Smooth muscle cell (in vitro differentiated cells): ENCODE data around the gene CD63. TPM values are rescaled to one million over a fixed set of nuclear protein-coding genes. Genes with fewer than 3 reads are reported as not detected.

Experiments
- DNase-seq: peaks from one replicate; lab custom pipeline; 2025; ENCODE audit not compliant: unreplicated experiment; lab: John Stamatoyannopoulos, UW
- H2AFZ ChIP-seq: fragments of 200-600 bp; sonication (generic); 2 replicates; pipeline ENCODE4 v1.6.0; 2016; ENCODE audit warnings: antibody characterized with exemption, low read depth, mild to moderate bottlenecking
- H3F3A ChIP-seq: fragments of 200-600 bp; sonication (generic); 2 replicates; pipeline ENCODE4 v1.6.0; 2017; ENCODE audit warnings: antibody characterized with exemption, low read depth
- H3K27ac ChIP-seq: fragments of 200-600 bp; sonication (generic); 2 replicates; pipeline ENCODE4 v1.5.1; 2016; ENCODE audit warnings: low read depth, mild to moderate bottlenecking
- H3K27me3 ChIP-seq: fragments of 200-600 bp; sonication (generic); 2 replicates; pipeline ENCODE4 v1.6.1; 2016; ENCODE audit warnings: low read depth, mild to moderate bottlenecking
- H3K36me3 ChIP-seq: fragments of 200-600 bp; sonication (generic); 2 replicates; pipeline ENCODE4 v1.5.1; 2016; ENCODE audit warnings: low read depth
- H3K4me1 ChIP-seq: fragments of 200-600 bp; sonication (generic); 2 replicates; pipeline ENCODE4 v1.5.1; 2016; ENCODE audit warnings: low read depth
- H3K4me2 ChIP-seq: fragments of 200-600 bp; sonication (generic); 2 replicates; pipeline ENCODE4 v1.6.0; 2016; ENCODE audit warnings: mild to moderate bottlenecking
- H3K4me3 ChIP-seq: fragments of 200-600 bp; sonication (generic); 2 replicates; pipeline ENCODE4 v1.5.1; 2016; ENCODE audit warnings: mild to moderate bottlenecking
- H3K79me2 ChIP-seq: fragments of 200-600 bp; sonication (generic); 2 replicates; pipeline ENCODE4 v1.6.0; 2016; ENCODE audit warnings: low read depth, mild to moderate bottlenecking
- H3K9ac ChIP-seq: fragments of 200-600 bp; sonication (generic); 2 replicates; pipeline ENCODE4 v1.6.0; 2016; ENCODE audit warnings: low read depth
- H3K9me3 ChIP-seq: fragments of 200-600 bp; sonication (generic); replicated peaks from 2 replicates; pipeline ENCODE4 v1.5.1; 2016; ENCODE audit warnings: low read depth
- H4K20me1 ChIP-seq: fragments of 200-600 bp; sonication (generic); 2 replicates; pipeline ENCODE4 v1.6.0; 2016; ENCODE audit warnings: low read depth
- CTCF ChIP-seq: fragments of 200-600 bp; sonication (generic); IDR thresholded peaks from 2 replicates; pipeline ENCODE4 v1.5.1; 2017; ENCODE audit warnings: borderline replicate concordance, mild to moderate bottlenecking, antibody characterized with exemption; ENCODE audit not compliant: insufficient read depth, poor library complexity, severe bottlenecking
- WGBS: methylation state at CpG from one replicate; pipeline ENCODE4 v1.1.7; 2016; ENCODE audit warnings: low lambda C conversion rate; 5-methylcytosine and 5-hydroxymethylcytosine counted together
- polyA plus RNA-seq: library from polyadenylated mRNA; unstranded; fragments of >200 nt; fragmentation: Nextera tagmentation; extraction: Ambion mirVana; gene quantifications from 2 replicates; pipeline ENCODE4 v1.2.1, GENCODE V29; 2016
- total RNA-seq: library from RNA; depleted of rRNA; stranded (reverse); fragments of >200 nt; gene quantifications from 2 replicates; pipeline ENCODE4 v1.2.3, GENCODE V29; 2014

The CD63 gene
- total and polyA plus RNA-seq, 2 experiments from 2014 or later = 1,107 to 2,317 TPM

GRCh38 chr12:55707219-55707671 lies 21.6 kb downstream of the CD63 start:
- H4K20me1 ChIP-seq = no peaks in the 10 kb centered on the region
- H3K36me3 ChIP-seq = no peaks in the 10 kb centered on the region
- no peak for TF ChIP-seq CTCF
- peaks cover 53% of the 10 kb centered on the region for H3K27me3 ChIP-seq
- H3K4me3 ChIP-seq = peak overlapping the region; percentile 60
- DNase-seq = no peak
- H3F3A ChIP-seq = no peaks in the 10 kb centered on the region
- WGBS = 3% methylated on average over 22 of the region's 22 CpGs
- no peaks in the 10 kb centered on the region for H3K79me2 ChIP-seq
- no peak overlapping the region for H3K27ac ChIP-seq
- no peak overlapping the region for H3K9ac ChIP-seq
- peaks cover 3% of the 10 kb centered on the region for H3K4me1 ChIP-seq
- H3K4me2 ChIP-seq = peak overlapping the region; percentile 90
- peak overlapping the region; percentile 46 for H2AFZ ChIP-seq
- no peaks in the 10 kb centered on the region for H3K9me3 ChIP-seq

GRCh38 chr12:55706568-55707218 lies 22.1 kb downstream of the CD63 start:
- TF ChIP-seq CTCF = no peak
- Histone ChIP-seq H3K4me3 (peak overlapping the region; percentile 60), H3K36me3 (no peaks in the 10 kb centered on the region), H2AFZ (no peak overlapping the region), H3K27me3 (peaks cover 47% of the 10 kb centered on the region), H3K79me2 (no peaks in the 10 kb centered on the region), H3K4me2 (peak overlapping the region; percentile 90), H3K9me3 (no peaks in the 10 kb centered on the region), H3K27ac (no peak overlapping the region), H3F3A (no peaks in the 10 kb centered on the region), H4K20me1 (no peaks in the 10 kb centered on the region), H3K9ac (no peak overlapping the region), H3K4me1 (peaks cover 3% of the 10 kb centered on the region)
- no peak for DNase-seq
- WGBS = 68% methylated on average over 2 of the region's 2 CpGs

GRCh38 chr12:55705782-55706402 lies 22.9 kb downstream of the CD63 start:
- Histone ChIP-seq H3K27ac (no peak overlapping the region), H3K36me3 (no peaks in the 10 kb centered on the region), H3F3A (no peaks in the 10 kb centered on the region), H3K27me3 (peaks cover 44% of the 10 kb centered on the region), H3K4me1 (peaks cover 3% of the 10 kb centered on the region), H3K4me3 (no peak overlapping the region), H3K79me2 (no peaks in the 10 kb centered on the region), H3K9me3 (no peaks in the 10 kb centered on the region), H2AFZ (no peak overlapping the region), H3K4me2 (no peak overlapping the region), H4K20me1 (no peaks in the 10 kb centered on the region), H3K9ac (no peak overlapping the region)
- DNase-seq = no peak
- WGBS = 49% methylated on average over 5 of the region's 5 CpGs
- no peak for TF ChIP-seq CTCF
